ENCODE measurements around the gene LIPG. TPM values are rescaled to one million over a fixed set of nuclear protein-coding genes. Genes with fewer than 3 reads are reported as not detected.

Gene LIPG
- total RNA-seq, 2 donors from 2014 or later = 0.52 to 0.66 TPM

- Histone ChIP-seq H3K4me3 (no peak overlapping the region), H3K36me3 (replicated peaks in 1 of 2; ENCODE audit: insufficient read depth in 1 of 2, low read depth in 2 of 2) (no peaks in the 10 kb centered on the region), H3K27me3 (no peaks in the 10 kb centered on the region), H3K9me3 (no peaks in the 10 kb centered on the region), H3K4me1 (peaks cover 16% of the 10 kb centered on the region), H3K27ac (no peak overlapping the region)
- no peak for ATAC-seq
- 75 to 88% methylated on average over 3 of the region's 3 CpGs for WGBS, 2 donors
- DNase-seq = no peak
- TF ChIP-seq CTCF (IDR thresholded peaks at IDR 0.05) (no peak), POLR2A (IDR thresholded peaks at IDR 0.05) (no peak)
- intact Hi-C loops (cut with DNase I) = no loop called here
These were observed 66.3 kb downstream of the LIPG start for GRCh38 chr18:49628119-49628518.

DNA sequence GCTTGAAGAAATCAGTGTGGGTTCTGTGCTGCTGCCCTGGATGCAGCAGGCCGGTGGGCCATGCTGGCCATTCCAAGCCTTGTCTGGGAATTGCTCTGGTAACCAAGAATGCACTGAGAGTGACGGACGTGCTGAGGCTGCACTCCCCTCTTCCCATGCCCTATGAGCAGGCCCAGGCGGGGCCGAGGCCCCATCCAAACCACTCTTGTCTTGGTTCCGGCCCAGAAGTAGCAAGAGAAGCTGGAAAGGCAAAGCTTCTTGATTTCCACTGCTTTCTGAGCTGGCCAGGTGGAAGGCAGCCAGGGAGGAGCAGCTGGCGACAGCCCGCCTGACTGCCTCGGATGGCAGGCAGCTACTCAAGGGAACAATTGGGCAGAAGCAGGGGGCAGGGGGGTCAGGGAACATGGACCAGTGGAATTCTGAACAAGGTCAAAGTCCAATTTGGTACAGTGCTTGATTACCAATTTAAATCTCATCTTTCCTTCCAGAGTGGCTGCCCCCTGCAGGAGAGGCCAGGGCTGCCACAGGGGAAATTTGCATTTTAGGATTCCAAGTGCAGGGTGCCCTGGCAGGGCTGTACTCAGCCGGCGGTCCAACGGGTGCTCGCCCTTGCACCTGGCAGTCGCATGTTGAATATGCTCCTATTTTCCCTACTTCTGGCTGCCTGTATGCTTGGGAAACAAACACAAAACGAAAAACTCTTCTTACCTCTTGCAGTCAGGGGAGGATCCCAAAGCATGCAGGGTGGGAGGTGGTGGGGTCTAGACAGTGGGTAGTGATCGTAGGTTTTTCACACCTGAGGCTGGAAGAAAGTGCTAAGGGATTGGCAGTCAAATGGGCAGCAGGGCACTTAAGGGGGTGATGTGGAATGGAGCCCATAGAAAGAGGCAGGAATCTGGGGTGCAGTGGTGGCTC, 67.3 kb downstream of the LIPG start:
- Histone ChIP-seq H3K9me3 (no peaks in the 10 kb centered on the region), H3K4me1 (peaks cover 16% of the 10 kb centered on the region), H3K27me3 (no peaks in the 10 kb centered on the region), H3K4me3 (no peak overlapping the region), H3K36me3 (replicated peaks in 1 of 2; ENCODE audit: insufficient read depth in 1 of 2, low read depth in 2 of 2) (no peaks in the 10 kb centered on the region), H3K27ac (no peak overlapping the region)
- DNase-seq = peak; percentile 45 to 74 (median 64)
- intact Hi-C loops (cut with DNase I) = no loop called here
- 35 to 45% methylated on average over 16 of the region's 16 CpGs for WGBS, 2 donors
- peak; percentile 73 for ATAC-seq
- TF ChIP-seq CTCF (IDR thresholded peaks at IDR 0.05) (peak in 6 of 7 experiments; percentile 4 to 55 (median 47)), POLR2A (IDR thresholded peaks at IDR 0.05) (no peak)

DNA sequence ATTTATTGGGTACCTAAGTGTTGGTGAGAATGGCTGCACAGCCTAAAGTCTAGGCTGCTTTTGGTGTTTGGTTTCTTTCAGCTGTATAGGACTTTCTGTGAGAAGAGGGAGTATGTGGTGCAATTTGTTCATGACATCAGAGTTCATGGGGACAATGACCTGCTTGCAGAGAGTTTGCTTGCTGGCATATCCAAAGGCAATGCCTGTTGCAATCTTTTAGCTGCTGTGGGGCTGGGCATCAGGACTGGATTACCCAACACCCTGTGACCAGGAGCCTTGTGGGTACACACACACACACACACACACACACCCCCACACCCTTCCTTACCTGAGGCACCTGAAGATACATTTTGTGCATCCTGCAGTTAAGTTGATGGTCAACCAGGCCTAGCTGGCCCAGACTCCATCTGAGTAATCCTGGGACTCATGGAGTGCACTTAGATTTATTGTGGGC, 68.4 kb downstream of the LIPG start:
- no peaks in the 10 kb centered on the region for H3K27me3 ChIP-seq
- TF ChIP-seq CTCF (IDR thresholded peaks at IDR 0.05) (no peak), POLR2A (IDR thresholded peaks at IDR 0.05) (no peak)
- no peaks in the 10 kb centered on the region for H3K36me3 ChIP-seq (replicated peaks in 1 of 2; ENCODE audit: insufficient read depth in 1 of 2, low read depth in 2 of 2)
- no peaks in the 10 kb centered on the region for H3K9me3 ChIP-seq
- ATAC-seq = peak; percentile 51
- intact Hi-C loops (cut with DNase I) = no loop called here
- peaks cover 16% of the 10 kb centered on the region for H3K4me1 ChIP-seq
- no peak overlapping the region for H3K4me3 ChIP-seq
- no peak overlapping the region for H3K27ac ChIP-seq
- peak in 3 of 4 donors; percentile 26 to 51 (median 31) for DNase-seq

- Histone ChIP-seq H3K9me3 (no peaks in the 10 kb centered on the region), H3K36me3 (replicated peaks in 1 of 2; ENCODE audit: insufficient read depth in 1 of 2, low read depth in 2 of 2) (no peaks in the 10 kb centered on the region), H3K4me1 (peaks cover 16% of the 10 kb centered on the region), H3K27ac (no peak overlapping the region), H3K4me3 (no peak overlapping the region), H3K27me3 (no peaks in the 10 kb centered on the region)
- no peak for TF ChIP-seq POLR2A (IDR thresholded peaks at IDR 0.05)
- TF ChIP-seq CTCF (IDR thresholded peaks at IDR 0.05) = no peak
- WGBS, 2 donors = 82 to 86% methylated on average over 12 of the region's 12 CpGs
- intact Hi-C loops (cut with DNase I) = no loop called here
- DNase-seq = no peak
- no peak for ATAC-seq
These were observed 69.4 kb downstream of the LIPG start for GRCh38 chr18:49631146-49631866.
